ENCODE results near the gene SCAMP5.

The SCAMP5 gene

GRCh38 chr15:75023181-75023871, 28.0 kb downstream of the SCAMP5 start, which contains the start of gene PPCDC:
Gene PPCDC, plus strand, starts transcription at chr15:75023590. Its CDS starts 4,729 bp downstream, at chr15:75028319.
- DNase-seq = peak; percentile 90

GRCh38 chr15:75023872-75024636, 28.7 kb downstream of the SCAMP5 start:
- DNase-seq = no peak

- DNase-seq = no peak
These were observed 29.7 kb downstream of the SCAMP5 start for GRCh38 chr15:75025107-75025506.

- DNase-seq = no peak
These were observed 30.3 kb downstream of the SCAMP5 start for GRCh38 chr15:75025548-75026260.

- no peak for DNase-seq
These were observed 32.2 kb downstream of the SCAMP5 start for GRCh38 chr15:75027551-75027950.

GRCh38 chr15:75028991-75029377, 33.6 kb downstream of the SCAMP5 start:
- no peak for DNase-seq

GRCh38 chr15:75029378-75030022, 34.1 kb downstream of the SCAMP5 start:
- peak; percentile 74 for DNase-seq

GRCh38 chr15:75030023-75030413, 34.7 kb downstream of the SCAMP5 start:
- no peak for DNase-seq

- no peak for DNase-seq
These were observed 35.1 kb downstream of the SCAMP5 start for GRCh38 chr15:75030424-75030823.

GRCh38 chr15:75031848-75032247, 36.5 kb downstream of the SCAMP5 start:
- DNase-seq = no peak

GRCh38 chr15:75032395-75032794, 37.0 kb downstream of the SCAMP5 start:
- DNase-seq = no peak

GRCh38 chr15:75033809-75034208, 38.4 kb downstream of the SCAMP5 start:
- DNase-seq = no peak

GRCh38 chr15:75034615-75035014, 39.3 kb downstream of the SCAMP5 start:
- DNase-seq = no peak

GRCh38 chr15:75036212-75036616, 40.9 kb downstream of the SCAMP5 start:
- no peak for DNase-seq

GRCh38 chr15:75037685-75038084, 42.3 kb downstream of the SCAMP5 start:
- no peak for DNase-seq

- DNase-seq = no peak
These were observed 42.9 kb downstream of the SCAMP5 start for GRCh38 chr15:75038231-75038630.

GRCh38 chr15:75042730-75043508, 47.6 kb downstream of the SCAMP5 start:
- peak; percentile 29 for DNase-seq

- no peak for DNase-seq
These were observed 48.3 kb downstream of the SCAMP5 start for GRCh38 chr15:75043509-75044257.

GRCh38 chr15:75044258-75044878, 49.0 kb downstream of the SCAMP5 start:
- no peak for DNase-seq

- peak; percentile 27 for DNase-seq
These were observed 50.1 kb downstream of the SCAMP5 start for GRCh38 chr15:75045332-75046015.
